NCI-H128 (cell line): ENCODE measurements around the gene NUCKS1.
"Not testable (repeated sequence)": the region's sequence is repeated elsewhere in the genome, so short reads cannot be mapped to it uniquely, and the experiment has no call there.

Experiments used
- DNase-seq: peaks from one replicate; lab custom pipeline; 2025; ENCODE audit not compliant: unreplicated experiment; lab: John Stamatoyannopoulos, UW

NUCKS1 gene

GRCh38 chr1:205733438-205734175 is 16.4 kb downstream of the NUCKS1 start:
- no peak for DNase-seq

GRCh38 chr1:205729945-205730610 is 19.9 kb downstream of the NUCKS1 start:
- DNase-seq, result no peak

GRCh38 chr1:205726619-205727125 is 23.3 kb downstream of the NUCKS1 start:
- DNase-seq, result no peak

- DNase-seq, result no peak
Observed at GRCh38 chr1:205725514-205725913, 24.5 kb downstream of the NUCKS1 start.

GRCh38 chr1:205720740-205721139 is 29.2 kb downstream of the NUCKS1 start:
- DNase-seq, result not testable (repeated sequence)

- no peak for DNase-seq
Observed at GRCh38 chr1:205719762-205720161, 30.2 kb downstream of the NUCKS1 start.

GRCh38 chr1:205719015-205719414 is 31.0 kb downstream of the NUCKS1 start:
- DNase-seq, result no peak

GRCh38 chr1:205716371-205717132 is 33.4 kb downstream of the NUCKS1 start:
- no peak for DNase-seq

GRCh38 chr1:205715628-205716027 is 34.4 kb downstream of the NUCKS1 start:
- DNase-seq, result no peak

- no peak for DNase-seq
Observed at GRCh38 chr1:205714906-205715246, 35.1 kb downstream of the NUCKS1 start.

- DNase-seq, result no peak
Observed at GRCh38 chr1:205714190-205714905, 35.6 kb downstream of the NUCKS1 start.

GRCh38 chr1:205711105-205712048 is 38.6 kb downstream of the NUCKS1 start:
- DNase-seq, result peak; percentile 63

GRCh38 chr1:205710201-205711062 is 39.5 kb downstream of the NUCKS1 start:
- no peak for DNase-seq

- DNase-seq, result no peak
Observed at GRCh38 chr1:205709640-205710039, 40.3 kb downstream of the NUCKS1 start.

GRCh38 chr1:205709059-205709398 is 41.0 kb downstream of the NUCKS1 start:
- DNase-seq, result no peak

GRCh38 chr1:205706601-205707502 is 43.1 kb downstream of the NUCKS1 start:
- DNase-seq, result no peak

- no peak for DNase-seq
Observed at GRCh38 chr1:205704903-205705302, 45.1 kb downstream of the NUCKS1 start.

- no peak for DNase-seq
Observed at GRCh38 chr1:205703072-205703471, 46.9 kb downstream of the NUCKS1 start.
